OCI-LY1 (cell line): ENCODE data around the gene MMP10.

Source experiments
- EZH2 ChIP-seq: fragments of 200-600 bp; sonication (generic), shearing (Covaris generic); IDR thresholded peaks from 2 replicates; pipeline ENCODE4 v1.8.0; 2017; ENCODE audit warnings: borderline replicate concordance, mixed run types, mild to moderate bottlenecking, antibody characterized with exemption, low read length, moderate library complexity, mixed read lengths
- TF ChIP-seq, protein P1 (sequence below): fragments of 200-600 bp; sonication (generic), shearing (Covaris generic); IDR thresholded peaks from 2 replicates; pipeline ENCODE4 v1.5.1; 2017; ENCODE audit warnings: mild to moderate bottlenecking, antibody characterized with exemption, low read length, moderate library complexity, mixed read lengths

DNA sequence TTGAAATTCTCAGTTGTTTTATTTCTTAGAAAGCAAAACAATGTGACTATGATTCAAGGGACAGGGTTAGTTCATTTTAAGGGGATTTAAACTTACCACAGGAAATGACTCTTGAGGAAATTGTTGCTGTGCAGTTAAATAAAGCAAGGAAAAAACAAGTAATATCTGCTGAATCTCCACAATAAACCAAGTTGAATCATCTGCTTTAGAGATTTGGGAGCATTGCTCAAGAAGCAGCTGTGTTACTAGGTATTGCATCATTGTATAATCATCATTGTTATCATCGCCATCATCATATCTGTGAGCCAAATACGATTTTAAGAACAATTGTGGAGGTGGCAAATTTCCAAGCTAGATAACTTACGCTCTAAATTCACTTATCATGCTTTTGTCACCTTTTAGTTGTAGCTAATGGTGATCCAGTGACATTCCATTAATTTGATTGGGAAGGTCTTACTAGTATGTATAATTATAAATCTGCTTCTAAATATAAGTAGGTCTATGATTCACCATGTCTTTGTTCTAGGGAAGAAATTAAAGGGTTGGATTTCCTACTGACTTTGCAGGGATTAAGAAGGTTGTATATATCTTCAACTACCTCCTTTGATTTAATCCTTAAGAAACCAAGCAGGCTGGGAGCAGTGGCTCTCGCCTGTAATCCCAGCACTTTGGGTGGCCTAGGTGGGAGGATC lies 19.9 kb downstream of the MMP10 start:
- TF ChIP-seq, protein P1, sequence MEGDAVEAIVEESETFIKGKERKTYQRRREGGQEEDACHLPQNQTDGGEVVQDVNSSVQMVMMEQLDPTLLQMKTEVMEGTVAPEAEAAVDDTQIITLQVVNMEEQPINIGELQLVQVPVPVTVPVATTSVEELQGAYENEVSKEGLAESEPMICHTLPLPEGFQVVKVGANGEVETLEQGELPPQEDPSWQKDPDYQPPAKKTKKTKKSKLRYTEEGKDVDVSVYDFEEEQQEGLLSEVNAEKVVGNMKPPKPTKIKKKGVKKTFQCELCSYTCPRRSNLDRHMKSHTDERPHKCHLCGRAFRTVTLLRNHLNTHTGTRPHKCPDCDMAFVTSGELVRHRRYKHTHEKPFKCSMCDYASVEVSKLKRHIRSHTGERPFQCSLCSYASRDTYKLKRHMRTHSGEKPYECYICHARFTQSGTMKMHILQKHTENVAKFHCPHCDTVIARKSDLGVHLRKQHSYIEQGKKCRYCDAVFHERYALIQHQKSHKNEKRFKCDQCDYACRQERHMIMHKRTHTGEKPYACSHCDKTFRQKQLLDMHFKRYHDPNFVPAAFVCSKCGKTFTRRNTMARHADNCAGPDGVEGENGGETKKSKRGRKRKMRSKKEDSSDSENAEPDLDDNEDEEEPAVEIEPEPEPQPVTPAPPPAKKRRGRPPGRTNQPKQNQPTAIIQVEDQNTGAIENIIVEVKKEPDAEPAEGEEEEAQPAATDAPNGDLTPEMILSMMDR = no peak
- no peak for TF ChIP-seq EZH2
